WTC11 (cell line): Measurements from ENCODE around the gene PLXNB2.

ENCODE experiments used
- CTCF ChIP-seq: fragments of 200-600 bp; IDR thresholded peaks from 2 replicates; pipeline ENCODE4 v1.8.0; 2022; ENCODE audit warnings: antibody characterized with exemption
- ELF4 ChIP-seq: sonication (generic); formaldehyde crosslinking; IDR thresholded peaks from 2 replicates; pipeline ENCODE4 v1.8.1; 2022; ENCODE audit warnings: low read depth, mild to moderate bottlenecking, moderate library complexity, missing genetic modification reagents
- STAT6 ChIP-seq: sonication (generic); formaldehyde crosslinking; conservative IDR thresholded peaks from 2 replicates; pipeline ENCODE4 v1.8.1; 2023; ENCODE audit warnings: mild to moderate bottlenecking, low read depth, missing genetic modification reagents, moderate library complexity
- TEAD4 ChIP-seq: sonication (generic); formaldehyde crosslinking; IDR thresholded peaks from 2 replicates; pipeline ENCODE4 v1.8.0; 2022; ENCODE audit warnings: mild to moderate bottlenecking, missing genetic modification reagents
- TP53 ChIP-seq: sonication (generic); formaldehyde crosslinking; IDR thresholded peaks from 2 replicates; pipeline ENCODE4 v1.8.1; 2023; ENCODE audit warnings: mild to moderate bottlenecking, missing genetic modification reagents
- ZNF232 ChIP-seq: sonication (generic); formaldehyde crosslinking; IDR thresholded peaks from 2 replicates; pipeline ENCODE4 v1.8.0; 2022; ENCODE audit warnings: mild to moderate bottlenecking, missing genetic modification reagents
- ZNF317 ChIP-seq: sonication (generic); formaldehyde crosslinking; IDR thresholded peaks from 2 replicates; pipeline ENCODE4 v1.8.1; 2023; ENCODE audit warnings: low read depth, mild to moderate bottlenecking, moderate library complexity, missing genetic modification reagents, borderline replicate concordance
- ZNF396 ChIP-seq: fragments of 250-450 bp; sonication (Bioruptor Pico); IDR thresholded peaks from 2 replicates; pipeline ENCODE4 v1.8.0; 2021; ENCODE audit warnings: mild to moderate bottlenecking, moderate library complexity, borderline replicate concordance

- TF ChIP-seq ZNF396 (no peak), CTCF (no peak), ELF4 (CRISPR knock-in tag) (no peak), ZNF317 (no peak), STAT6 (CRISPR knock-in tag) (no peak), ZNF232 (no peak), TP53 (CRISPR knock-in tag) (no peak), TEAD4 (no peak)
These were observed 597 bp upstream of the PLXNB2 start for GRCh38 chr22:50307890-50308596.
